Muscle of back (tissue), 11 donors: ENCODE data around the gene GMIP. TPM values are rescaled to one million over a fixed set of nuclear protein-coding genes. Genes with fewer than 3 reads are reported as not detected.
"Not testable (repeated sequence)": the region's sequence is repeated elsewhere in the genome, so short reads cannot be mapped to it uniquely, and the experiment has no call there.

Experiments
- DNase-seq, 3 donors: peaks; one replicate each; pipeline versions ENCODE4 v3.0.0 to v3.0.0-alpha.2; 2013
- polyA plus RNA-seq, 10 donors: library from polyadenylated mRNA; unstranded; fragments of 120-200 nt; gene quantifications; one replicate each; pipeline ENCODE4 v1.2.1, GENCODE V29; 2013; ENCODE audit not compliant: insufficient read length in 10 of 10

GMIP gene
- polyA plus RNA-seq, 10 donors = 1.9 to 4.9 (median 2.9) TPM

DNA sequence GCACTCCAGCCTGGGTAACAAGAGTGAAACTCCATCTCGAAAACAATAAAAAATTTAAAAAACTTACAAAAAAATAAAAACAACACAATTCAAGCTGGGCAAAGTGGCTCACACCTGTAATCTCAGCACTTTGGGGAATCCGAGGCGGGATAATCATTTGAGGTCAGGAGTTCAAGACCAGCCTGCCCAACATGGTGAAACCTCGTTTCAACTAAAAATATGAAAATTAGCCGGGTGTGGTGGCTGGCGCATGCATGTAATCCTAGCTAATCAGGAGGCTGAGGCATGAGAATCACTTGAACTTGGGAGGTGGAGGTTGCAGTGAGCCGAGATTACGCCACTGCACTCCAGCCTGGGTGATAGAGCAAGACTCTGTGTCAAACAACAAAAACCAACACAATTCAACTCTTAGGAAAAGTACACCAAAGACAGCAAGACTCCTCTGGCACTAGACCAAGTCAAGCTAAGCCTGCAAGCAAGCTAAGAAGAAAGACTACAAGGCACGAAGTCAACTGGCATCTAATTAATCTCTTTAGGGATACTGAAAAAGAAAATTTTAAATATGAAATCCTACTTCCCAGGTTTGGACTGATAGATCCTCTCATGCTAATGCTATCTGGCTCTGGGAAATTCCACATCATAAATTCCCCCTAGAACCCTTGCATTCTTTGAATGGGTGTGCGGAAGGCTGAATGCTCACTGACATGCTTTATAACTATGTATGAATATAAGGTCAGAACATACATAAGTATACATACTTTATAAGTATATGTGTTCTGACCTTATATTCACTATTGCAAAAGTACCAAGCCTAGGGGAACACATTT, 32.9 kb downstream of the GMIP start:
- DNase-seq = no peak

DNA sequence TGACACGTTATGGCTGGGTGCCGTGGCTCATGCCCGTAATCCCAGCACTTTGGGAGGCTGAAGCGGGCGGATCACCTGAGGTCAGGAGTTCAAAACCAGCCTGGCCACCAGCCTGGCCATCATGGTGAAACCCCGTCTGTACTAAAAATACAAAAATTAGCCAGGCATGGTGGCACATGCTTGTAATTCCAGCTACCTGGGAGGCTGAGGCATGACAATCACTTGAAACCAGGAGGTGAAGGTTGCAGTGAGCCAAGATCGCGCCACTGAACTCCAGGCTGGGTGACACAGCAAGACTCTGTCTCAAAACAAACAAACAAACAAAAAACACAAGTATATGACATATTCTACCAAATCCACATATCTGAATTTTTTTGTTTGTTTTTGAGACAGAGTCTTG, 36.8 kb downstream of the GMIP start:
- not testable (repeated sequence) for DNase-seq

DNA sequence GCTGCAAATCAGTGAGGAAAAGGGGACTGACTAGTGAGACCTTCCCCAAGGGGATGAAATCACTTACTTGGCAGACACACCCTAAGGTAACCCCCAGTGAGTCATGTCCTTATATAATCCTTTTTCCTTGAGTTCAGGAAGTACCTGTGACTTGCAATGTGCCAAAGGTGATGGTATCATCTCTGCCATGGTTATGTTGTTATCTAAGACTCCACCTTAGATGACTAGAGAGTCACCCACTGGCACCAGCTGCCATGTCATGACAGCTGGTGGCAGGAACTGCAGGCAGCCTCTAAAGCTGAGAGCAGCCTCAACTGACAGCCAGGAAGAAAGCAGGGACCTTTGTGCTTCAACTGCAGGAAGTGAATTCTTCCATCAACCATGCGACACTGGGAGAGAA, 37.4 kb downstream of the GMIP start:
- no peak for DNase-seq

DNA sequence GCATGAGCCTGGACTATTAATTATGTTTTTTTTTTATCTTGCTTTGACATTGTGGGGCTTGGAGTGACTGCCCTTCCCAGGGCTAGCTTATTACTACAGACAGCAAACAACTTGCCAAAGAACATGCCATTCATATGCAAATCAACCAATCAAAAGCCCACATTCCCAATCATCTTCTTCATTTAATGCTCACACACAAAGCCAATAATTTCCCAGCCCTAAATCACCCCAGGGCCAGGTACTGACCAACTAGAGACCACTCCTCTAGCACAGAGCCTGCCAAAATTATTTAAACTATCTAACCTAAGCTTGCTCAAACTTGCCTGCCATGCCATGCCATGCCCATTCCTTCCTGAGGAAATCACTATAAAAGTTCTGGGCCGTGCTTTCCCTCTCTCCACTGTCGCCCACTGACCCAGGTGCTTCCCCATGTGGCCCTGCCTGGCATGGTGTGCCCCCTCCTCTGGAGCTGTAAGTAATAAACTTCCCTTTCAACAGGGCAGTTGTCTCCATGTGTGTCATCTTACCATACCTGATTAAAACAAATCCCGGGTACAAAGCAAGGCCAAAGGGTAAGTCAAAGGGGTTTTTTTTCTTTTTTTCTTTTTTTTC, 40.6 kb downstream of the GMIP start:
- DNase-seq = no peak

DNA sequence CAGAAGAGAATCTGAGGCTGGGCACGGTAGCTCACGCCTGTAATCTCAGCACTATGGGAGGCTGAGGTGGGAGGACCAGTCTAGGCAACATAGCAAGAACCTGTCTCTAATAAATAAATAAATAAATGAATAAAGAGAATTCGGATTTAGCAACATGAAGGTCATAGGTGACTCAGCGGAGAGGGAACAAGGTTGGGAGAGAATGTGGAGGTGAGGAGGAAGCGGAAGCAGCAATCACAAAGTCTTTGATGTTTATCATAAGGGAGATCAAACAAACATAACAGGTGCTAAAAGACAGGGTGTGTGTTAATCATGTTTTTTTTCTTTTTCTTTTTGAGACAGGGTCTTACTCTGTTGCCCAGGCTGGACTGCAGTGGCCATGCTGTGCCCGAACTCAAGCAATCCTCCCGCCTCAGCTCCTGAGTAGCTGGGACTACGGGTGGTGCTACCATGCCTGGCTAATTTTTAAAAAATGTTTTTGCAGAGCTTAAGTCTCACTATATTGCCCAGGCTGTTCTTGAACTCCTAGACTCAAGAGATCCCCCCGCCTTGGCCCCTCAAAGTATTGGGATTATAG, 41.2 kb downstream of the GMIP start:
- DNase-seq = no peak

DNA sequence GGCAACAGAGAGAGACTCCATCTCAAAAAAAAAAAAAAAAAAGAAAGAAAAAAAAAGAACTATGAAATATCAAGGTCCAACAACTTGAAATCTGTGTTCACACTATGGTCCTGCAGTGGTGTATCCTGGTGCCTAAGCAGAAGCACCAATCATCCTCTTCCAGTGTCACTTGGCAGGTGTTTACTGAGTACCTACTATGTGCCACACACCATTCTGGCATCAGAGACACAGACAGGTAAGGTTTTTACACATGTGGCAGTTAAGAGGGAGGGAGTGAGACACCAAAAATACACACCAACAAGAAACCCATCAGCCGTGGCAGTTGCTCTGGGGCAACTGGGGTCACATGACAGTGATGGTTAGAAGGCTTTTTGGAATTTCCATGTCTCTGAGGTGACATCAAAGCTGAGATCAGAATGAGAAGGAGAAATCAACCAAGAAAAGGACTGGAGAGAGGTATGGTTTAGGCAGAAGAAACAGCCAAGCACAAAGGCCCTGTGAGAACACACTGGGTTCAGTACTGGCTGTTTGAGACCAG, 42.6 kb downstream of the GMIP start:
- DNase-seq = no peak

DNA sequence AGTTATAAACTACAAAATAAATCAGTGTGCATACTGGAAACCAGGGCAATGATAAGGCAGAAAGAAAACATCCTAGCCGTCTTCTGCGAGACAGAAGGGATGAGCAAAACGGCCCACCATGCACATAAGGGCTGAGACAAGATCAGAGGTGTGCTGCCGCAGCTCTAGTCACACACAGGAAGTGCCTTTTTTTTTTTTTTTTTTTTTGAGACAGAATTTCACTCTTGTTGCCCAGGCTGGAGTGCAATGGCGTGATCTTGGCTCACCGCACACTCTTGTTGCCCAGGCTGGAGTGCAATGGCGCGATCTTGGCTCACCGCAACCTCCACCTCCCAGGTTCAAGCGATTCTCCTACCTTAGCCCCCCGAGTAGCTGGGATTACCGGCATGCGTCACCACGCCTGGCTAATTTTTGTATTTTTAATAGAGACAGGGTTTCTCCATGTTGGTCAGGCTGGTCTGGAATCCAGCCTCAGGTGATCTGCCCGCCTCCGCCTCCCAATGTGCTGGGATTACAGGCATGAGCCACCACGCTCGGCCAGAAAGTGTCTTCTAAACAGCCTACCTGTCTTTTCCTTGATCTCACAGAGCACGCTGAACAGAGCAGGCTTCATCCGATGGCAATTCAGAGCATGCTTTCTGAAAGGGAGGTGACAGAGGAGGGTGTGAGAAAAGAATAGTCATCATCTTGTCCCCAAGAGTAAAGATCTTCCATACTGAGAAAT, 44.6 kb downstream of the GMIP start:
- DNase-seq = not testable (repeated sequence)

DNA sequence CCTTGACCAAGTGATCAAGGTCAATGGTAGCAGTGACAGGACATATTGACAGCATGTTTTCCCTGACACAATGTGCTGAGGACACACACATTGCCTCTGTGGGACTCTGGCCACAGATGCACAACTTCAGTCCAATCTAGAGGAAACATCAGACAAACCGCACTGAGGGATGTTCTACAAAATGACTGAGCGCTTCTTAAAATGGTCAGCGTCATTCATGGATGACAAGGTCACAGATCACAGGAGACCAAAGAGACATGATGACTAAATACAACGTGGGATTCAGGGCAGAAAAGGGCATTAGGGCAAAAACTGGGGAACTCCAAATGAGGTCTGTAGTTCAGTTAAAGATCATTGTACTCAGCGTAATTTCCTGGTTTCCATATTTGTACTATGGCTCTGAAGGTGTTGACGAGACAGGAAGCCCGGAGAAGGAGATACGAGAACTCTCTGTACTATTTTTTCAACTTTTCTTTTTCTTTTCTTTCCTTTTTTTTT, 45.6 kb downstream of the GMIP start:
- no peak for DNase-seq

DNA sequence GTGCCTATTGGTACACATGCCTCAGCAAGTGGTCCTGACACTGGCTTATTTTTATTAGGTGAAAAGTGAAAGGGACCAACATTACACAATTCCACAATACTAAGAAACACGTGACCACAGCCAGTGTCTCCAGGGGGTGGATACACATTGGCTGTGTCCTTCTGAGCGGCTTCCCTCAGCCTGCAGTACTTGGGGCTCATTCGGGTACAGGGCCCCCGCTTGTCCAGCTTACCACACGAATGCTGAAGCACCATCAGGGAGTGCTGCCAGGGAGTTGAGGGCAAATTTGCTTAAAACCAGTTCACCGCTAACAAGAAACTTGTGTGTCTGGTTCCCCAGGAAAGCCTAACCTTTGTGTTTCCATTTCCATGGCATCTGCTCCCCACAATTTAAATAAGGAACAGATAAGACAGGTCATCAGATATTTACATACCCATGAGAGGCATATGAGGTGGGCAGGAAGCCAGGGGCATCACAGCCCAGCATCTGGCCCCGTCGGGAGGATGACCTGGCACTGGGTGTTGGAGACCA, 48.2 kb downstream of the GMIP start:
- DNase-seq = no peak

DNA sequence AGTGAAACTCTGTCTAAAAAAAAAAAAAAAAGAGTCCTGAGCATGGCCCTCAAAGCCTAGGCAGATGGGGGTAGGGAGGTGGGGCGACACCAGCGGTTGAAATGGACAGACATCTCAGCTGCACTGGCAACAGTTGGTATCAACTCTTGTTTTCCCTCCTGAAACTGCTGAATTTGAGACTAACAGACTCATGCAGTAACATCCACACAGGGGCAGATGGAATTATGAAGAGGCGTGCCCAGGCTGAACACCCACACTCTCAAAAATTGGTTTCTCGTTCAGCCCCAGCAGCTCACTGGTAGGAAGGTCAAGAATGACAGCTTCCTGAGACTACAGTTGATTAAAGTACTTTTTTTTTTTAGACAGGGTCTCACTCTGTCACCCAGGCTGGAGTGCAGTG, 49.1 kb downstream of the GMIP start:
- no peak for DNase-seq

DNA sequence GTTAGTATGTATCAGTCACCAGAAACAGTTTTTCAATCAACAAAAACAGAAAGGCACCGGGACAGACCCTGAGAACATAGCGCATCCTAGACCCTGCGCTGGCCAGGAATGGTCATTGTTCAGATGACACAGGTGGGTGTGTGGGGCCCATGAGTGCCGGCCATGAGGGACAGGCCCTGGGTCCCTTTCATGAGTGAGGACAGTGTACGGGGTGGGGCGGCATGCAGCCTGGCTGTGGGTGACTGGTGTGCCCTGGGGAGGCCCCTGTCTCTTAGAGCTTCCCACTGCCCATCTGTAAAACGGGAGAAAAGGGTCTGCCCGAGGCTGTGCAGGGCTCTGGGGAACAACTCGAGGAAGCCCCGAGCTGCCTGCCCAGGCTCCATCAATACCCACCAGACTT, 50.8 kb downstream of the GMIP start:
- no peak for DNase-seq

DNA sequence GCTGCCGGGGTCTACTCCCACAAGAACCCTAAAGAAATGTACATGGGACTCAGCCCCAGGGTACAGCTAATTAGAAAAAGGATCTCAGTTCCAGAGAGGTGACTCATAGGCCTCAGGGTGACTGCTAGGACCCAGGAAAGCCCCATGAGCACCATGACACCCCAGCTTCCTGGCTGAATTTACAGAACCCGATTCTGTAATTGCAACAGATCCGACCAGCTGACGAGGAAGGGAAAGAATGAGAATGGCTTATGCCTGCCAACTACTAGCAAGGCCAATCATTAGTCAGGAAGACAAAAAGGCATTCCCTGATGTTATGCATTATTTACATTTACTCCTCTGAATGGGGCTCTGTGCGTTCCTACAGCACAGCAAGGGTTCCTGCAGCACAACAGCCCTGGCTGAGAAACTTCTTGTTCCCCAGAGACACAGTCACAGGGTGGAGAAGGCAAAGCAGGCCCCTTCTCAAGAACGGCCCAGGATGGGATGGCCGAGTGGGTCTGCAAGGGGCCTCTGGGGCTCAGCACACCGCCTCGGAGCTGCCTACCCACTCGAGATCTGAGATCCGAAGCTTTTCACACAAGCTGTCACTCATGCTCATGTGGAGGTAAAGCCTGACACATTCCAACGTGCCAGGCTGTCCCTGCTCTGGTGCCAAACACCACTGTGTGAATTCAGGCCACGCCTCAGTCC, 52.2 kb downstream of the GMIP start:
- peak; percentile 79 to 91 (median 89) for DNase-seq

DNA sequence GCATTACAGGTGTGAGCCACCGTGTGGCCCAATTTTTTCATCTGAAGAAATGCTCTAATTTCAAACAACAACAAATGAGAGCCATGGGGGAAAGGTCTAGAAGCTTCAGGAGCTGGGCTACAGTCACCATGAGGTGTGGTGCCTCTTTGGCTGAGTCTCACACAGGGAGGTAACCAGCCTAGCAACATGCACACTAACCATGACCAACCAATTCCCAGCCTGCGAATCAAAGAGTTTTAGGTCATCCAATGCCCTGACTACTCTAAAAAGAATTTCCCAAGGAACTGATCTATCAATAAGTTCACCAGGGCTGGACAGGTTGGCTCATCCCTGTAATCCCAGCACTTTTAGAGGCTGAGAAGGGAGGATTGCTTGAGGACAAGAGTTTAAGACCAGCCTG, 54.9 kb downstream of the GMIP start:
- DNase-seq = no peak

DNA sequence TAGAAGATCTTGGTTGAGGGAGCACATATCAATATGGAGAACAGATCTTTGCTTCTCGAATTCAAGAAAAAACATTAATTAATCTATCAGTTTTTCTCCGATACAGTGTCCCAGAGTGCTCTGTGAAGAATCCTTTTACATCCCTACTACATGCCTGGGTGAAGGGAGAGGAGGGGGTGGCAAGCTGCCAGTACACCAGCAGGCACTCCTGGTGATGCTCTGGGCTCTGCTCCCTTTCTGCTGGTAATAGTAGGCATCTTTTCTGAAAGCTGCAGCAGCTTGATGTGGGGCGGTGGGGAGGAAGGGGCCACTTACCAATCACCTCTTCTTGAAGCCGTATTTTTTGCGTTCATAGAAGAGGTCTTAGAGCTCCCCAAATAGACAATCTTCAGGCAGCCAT, 55.7 kb downstream of the GMIP start:
- no peak for DNase-seq

DNA sequence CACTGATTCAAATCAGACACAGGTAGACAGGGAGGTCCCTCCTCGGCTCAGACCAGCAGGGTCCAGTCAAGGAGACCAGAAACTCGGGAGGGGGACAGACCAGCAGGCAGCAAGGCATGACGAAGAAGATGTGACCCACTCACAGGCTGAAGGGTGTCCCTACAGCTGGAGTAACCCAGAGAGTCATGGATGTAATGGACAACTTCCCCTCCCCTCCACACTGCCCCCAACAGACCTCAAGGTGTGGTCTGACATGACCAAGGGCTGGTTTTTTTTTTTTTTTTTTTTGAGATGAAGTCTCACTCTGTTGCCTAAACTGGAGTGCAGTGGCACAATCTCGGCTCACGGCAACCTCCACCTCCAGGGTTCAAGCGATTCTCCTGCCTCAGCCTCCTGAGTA, 59.1 kb downstream of the GMIP start:
- DNase-seq = no peak

DNA sequence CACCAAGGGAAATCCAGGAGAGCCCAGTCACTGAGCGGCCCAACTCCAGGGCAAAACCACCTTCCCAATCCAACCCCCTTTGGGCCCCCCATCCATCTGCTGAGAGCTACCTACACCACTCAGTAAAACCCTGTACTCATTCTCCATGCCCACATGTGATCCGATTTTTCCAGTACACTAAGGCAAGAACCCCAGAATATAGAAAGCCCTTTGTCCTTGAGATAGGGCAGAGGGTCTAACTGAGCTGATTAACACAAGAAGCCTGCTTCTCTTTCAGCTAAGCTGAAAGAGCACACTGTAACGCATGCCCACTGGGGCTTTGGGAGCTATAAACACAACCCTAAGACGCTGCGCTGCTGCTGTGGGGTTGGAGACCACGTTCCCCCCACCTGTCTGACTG, 61.0 kb downstream of the GMIP start:
- no peak for DNase-seq

DNA sequence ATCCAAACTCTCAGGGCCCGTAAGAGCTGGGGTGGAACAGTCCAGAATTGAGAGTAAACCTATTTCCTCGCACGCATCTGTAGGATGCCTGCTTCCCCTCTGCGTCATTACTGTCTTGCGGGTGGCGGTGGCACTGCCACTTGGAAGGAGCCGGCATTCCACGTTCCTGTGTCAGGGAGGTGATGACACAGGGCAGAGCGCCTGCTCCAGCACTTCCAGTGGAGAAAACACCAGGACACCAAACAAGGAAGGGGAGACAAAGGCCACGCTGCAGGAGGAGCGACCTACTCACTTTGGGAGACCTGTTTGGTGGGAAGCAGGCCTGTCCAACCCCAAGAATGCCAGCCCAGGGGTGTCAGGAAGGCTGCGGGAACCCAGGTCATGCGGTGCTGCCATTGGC, 62.1 kb downstream of the GMIP start:
- DNase-seq = no peak

DNA sequence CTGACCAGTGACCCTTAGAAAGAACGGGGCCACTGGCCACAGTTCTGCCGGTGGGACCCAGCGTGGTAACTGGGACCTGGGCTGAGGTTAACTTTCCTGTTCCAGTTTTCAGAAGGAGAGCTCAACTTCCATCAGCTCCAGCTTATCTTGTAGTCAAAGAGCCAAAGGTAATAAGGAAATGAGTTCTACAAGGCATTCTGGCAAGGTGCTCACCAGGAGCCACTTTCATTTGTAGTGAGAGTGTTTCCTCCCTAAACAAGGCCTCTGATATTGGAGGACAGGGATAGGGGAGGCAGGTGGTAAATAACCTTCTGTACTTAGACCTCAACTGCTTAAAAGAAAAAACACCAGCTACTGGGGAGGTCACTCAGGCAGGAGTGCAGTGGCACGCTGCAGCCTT, 63.0 kb downstream of the GMIP start:
- DNase-seq = no peak

DNA sequence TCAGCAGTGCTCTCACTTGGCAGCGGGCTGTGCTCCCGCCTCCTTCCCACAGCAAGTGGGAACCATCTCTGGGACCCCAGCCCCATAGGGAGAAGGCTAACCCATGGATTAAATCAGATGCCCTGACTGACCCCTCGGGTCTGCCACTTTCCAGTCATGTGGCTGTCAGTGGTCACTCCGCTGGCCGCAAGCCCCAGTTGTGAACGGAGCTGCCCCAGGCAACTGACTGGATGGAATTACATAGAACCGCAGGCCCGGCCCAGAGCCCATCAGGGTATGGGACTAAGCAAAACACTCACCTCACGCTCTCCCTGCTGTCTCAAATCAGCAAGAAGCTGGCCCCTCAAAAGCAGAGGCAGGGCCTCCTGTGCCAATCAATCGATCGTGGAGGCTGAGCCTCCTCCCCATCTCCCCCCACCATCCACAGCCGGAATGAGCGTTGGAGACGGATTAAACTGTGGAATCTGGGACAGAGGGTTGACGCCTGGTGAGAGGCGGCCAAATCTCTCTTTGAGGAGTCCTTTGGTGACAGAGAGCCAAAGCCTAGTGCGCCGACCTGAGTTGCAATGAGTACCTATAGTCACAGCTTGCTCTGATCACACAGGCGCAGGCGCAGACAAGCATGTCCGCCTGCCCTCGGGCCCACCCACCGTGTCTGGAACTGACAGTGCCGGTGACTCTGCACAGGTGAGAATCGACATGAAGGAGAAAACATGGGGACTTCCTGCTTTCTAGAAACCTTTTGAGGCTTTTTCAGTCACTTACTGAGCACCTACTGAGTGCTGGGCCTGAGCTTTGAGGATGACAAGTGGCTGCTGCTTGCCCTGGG, 63.7 kb downstream of the GMIP start:
- no peak for DNase-seq
